ENCODE measurements around the gene CA9. TPM values are rescaled to one million over a fixed set of nuclear protein-coding genes. Genes with fewer than 3 reads are reported as not detected.

The CA9 gene
- total RNA-seq, 1 experiment from 2014 or later = 1.0 TPM

DNA sequence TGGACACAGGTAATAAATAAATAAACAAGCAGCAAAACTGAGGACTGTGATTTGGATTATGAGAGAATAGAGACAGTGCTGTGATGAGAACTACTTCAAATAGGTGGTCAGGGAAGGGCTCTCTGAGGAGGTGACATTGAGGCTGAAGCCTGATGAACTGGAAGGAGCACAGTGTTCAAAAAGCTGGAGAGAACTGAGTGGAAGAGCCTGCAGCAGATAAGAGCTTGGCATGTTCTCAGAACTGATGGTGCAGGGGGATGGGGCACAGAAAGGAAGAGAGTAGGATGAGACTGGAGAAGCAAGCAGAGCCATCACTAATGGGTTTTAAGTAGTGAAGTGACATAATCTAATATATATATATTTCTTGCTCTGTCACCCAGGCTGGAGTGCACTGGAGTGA, 27.2 kb downstream of the CA9 start (continued):
- TF ChIP-seq, protein P1, sequence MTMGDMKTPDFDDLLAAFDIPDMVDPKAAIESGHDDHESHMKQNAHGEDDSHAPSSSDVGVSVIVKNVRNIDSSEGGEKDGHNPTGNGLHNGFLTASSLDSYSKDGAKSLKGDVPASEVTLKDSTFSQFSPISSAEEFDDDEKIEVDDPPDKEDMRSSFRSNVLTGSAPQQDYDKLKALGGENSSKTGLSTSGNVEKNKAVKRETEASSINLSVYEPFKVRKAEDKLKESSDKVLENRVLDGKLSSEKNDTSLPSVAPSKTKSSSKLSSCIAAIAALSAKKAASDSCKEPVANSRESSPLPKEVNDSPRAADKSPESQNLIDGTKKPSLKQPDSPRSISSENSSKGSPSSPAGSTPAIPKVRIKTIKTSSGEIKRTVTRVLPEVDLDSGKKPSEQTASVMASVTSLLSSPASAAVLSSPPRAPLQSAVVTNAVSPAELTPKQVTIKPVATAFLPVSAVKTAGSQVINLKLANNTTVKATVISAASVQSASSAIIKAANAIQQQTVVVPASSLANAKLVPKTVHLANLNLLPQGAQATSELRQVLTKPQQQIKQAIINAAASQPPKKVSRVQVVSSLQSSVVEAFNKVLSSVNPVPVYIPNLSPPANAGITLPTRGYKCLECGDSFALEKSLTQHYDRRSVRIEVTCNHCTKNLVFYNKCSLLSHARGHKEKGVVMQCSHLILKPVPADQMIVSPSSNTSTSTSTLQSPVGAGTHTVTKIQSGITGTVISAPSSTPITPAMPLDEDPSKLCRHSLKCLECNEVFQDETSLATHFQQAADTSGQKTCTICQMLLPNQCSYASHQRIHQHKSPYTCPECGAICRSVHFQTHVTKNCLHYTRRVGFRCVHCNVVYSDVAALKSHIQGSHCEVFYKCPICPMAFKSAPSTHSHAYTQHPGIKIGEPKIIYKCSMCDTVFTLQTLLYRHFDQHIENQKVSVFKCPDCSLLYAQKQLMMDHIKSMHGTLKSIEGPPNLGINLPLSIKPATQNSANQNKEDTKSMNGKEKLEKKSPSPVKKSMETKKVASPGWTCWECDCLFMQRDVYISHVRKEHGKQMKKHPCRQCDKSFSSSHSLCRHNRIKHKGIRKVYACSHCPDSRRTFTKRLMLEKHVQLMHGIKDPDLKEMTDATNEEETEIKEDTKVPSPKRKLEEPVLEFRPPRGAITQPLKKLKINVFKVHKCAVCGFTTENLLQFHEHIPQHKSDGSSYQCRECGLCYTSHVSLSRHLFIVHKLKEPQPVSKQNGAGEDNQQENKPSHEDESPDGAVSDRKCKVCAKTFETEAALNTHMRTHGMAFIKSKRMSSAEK (CRISPR knock-in tag; IDR thresholded peaks at IDR 0.05; ENCODE audit: borderline replicate concordance) = no peak
- no peak for TF ChIP-seq ATF1 (CRISPR knock-in tag; IDR thresholded peaks at IDR 0.05)
- no peak for TF ChIP-seq OVOL2 (CRISPR knock-in tag; IDR thresholded peaks at IDR 0.05; ENCODE audit: borderline replicate concordance)
- no peak for TF ChIP-seq KAT7 (CRISPR knock-in tag; IDR thresholded peaks at IDR 0.05; ENCODE audit: borderline replicate concordance)
- TF ChIP-seq, protein P2, sequence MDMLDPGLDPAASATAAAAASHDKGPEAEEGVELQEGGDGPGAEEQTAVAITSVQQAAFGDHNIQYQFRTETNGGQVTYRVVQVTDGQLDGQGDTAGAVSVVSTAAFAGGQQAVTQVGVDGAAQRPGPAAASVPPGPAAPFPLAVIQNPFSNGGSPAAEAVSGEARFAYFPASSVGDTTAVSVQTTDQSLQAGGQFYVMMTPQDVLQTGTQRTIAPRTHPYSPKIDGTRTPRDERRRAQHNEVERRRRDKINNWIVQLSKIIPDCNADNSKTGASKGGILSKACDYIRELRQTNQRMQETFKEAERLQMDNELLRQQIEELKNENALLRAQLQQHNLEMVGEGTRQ (CRISPR knock-in tag; IDR thresholded peaks at IDR 0.05) = no peak
- no peak for TF ChIP-seq TEAD1 (CRISPR knock-in tag; IDR thresholded peaks at IDR 0.05)
- TF ChIP-seq, protein P3, sequence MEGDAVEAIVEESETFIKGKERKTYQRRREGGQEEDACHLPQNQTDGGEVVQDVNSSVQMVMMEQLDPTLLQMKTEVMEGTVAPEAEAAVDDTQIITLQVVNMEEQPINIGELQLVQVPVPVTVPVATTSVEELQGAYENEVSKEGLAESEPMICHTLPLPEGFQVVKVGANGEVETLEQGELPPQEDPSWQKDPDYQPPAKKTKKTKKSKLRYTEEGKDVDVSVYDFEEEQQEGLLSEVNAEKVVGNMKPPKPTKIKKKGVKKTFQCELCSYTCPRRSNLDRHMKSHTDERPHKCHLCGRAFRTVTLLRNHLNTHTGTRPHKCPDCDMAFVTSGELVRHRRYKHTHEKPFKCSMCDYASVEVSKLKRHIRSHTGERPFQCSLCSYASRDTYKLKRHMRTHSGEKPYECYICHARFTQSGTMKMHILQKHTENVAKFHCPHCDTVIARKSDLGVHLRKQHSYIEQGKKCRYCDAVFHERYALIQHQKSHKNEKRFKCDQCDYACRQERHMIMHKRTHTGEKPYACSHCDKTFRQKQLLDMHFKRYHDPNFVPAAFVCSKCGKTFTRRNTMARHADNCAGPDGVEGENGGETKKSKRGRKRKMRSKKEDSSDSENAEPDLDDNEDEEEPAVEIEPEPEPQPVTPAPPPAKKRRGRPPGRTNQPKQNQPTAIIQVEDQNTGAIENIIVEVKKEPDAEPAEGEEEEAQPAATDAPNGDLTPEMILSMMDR (IDR thresholded peaks at IDR 0.05) = no peak
- TF ChIP-seq, protein P4, sequence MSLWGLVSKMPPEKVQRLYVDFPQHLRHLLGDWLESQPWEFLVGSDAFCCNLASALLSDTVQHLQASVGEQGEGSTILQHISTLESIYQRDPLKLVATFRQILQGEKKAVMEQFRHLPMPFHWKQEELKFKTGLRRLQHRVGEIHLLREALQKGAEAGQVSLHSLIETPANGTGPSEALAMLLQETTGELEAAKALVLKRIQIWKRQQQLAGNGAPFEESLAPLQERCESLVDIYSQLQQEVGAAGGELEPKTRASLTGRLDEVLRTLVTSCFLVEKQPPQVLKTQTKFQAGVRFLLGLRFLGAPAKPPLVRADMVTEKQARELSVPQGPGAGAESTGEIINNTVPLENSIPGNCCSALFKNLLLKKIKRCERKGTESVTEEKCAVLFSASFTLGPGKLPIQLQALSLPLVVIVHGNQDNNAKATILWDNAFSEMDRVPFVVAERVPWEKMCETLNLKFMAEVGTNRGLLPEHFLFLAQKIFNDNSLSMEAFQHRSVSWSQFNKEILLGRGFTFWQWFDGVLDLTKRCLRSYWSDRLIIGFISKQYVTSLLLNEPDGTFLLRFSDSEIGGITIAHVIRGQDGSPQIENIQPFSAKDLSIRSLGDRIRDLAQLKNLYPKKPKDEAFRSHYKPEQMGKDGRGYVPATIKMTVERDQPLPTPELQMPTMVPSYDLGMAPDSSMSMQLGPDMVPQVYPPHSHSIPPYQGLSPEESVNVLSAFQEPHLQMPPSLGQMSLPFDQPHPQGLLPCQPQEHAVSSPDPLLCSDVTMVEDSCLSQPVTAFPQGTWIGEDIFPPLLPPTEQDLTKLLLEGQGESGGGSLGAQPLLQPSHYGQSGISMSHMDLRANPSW (CRISPR knock-in tag; conservative IDR thresholded peaks at IDR 0.05; ENCODE audit: low read depth) = no peak

DNA sequence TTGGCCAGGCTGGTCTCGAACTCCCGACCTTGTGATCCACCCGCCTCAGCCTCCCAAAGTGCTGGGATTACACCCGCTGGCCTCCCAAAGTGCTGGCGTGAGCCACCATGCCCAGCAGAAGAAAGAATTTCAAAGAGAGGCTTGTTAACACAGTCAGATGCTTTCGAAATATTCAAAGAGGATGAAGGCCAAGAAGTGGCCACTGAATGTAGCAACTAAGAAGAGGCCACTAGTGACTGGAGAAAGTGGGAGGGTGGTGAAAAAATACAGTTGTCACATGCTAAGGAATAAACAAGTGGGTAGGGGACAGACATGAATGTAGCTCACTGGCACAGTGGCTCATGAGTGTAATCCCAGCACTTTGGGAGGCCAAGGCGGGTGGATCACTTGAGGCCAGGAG, 29.0 kb downstream of the CA9 start:
- CTCF ChIA-PET = no interaction called here
- no peak for ATAC-seq

More for the DNA sequence above, 29.0 kb downstream of the CA9 start:
- Mint-ChIP-seq H3K4me3 (no peak overlapping the region), H3K4me1 (no peaks in the 10 kb centered on the region), H3K27ac (no peak overlapping the region), H3K27me3 (ENCODE audit: low read depth) (no peaks in the 10 kb centered on the region), H3K9me3 (no peaks in the 10 kb centered on the region), H3K36me3 (peaks cover 50% of the 10 kb centered on the region)
- DNase-seq (ENCODE audit: low spot score) = no peak
- TF ChIP-seq ZNF317 (CRISPR knock-in tag; IDR thresholded peaks at IDR 0.05; ENCODE audit: borderline replicate concordance, low read depth) = no peak
- no peak for TF ChIP-seq SMAD3 (CRISPR knock-in tag; IDR thresholded peaks at IDR 0.05; ENCODE audit: borderline replicate concordance)
- no peak for TF ChIP-seq FOXJ3 (CRISPR knock-in tag; IDR thresholded peaks at IDR 0.05; ENCODE audit: borderline replicate concordance)
- TF ChIP-seq FOXK1 (CRISPR knock-in tag; IDR thresholded peaks at IDR 0.05) = no peak
- TF ChIP-seq, protein P5, sequence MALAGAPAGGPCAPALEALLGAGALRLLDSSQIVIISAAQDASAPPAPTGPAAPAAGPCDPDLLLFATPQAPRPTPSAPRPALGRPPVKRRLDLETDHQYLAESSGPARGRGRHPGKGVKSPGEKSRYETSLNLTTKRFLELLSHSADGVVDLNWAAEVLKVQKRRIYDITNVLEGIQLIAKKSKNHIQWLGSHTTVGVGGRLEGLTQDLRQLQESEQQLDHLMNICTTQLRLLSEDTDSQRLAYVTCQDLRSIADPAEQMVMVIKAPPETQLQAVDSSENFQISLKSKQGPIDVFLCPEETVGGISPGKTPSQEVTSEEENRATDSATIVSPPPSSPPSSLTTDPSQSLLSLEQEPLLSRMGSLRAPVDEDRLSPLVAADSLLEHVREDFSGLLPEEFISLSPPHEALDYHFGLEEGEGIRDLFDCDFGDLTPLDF (CRISPR knock-in tag; IDR thresholded peaks at IDR 0.05) = no peak
- TF ChIP-seq, protein P3 (IDR thresholded peaks at IDR 0.05) = no peak
- POLR2A ChIA-PET = no interaction called here

Measured in WTC11 (cell line).